NCI-H1092 (cell line): Measurements from ENCODE around the gene BANP.
"Not testable (repeated sequence)": the region's sequence is repeated elsewhere in the genome, so short reads cannot be mapped to it uniquely, and the experiment has no call there.

Source experiments
- DNase-seq: peaks from one replicate; lab custom pipeline; 2025; lab: John Stamatoyannopoulos, UW

Gene BANP

DNA sequence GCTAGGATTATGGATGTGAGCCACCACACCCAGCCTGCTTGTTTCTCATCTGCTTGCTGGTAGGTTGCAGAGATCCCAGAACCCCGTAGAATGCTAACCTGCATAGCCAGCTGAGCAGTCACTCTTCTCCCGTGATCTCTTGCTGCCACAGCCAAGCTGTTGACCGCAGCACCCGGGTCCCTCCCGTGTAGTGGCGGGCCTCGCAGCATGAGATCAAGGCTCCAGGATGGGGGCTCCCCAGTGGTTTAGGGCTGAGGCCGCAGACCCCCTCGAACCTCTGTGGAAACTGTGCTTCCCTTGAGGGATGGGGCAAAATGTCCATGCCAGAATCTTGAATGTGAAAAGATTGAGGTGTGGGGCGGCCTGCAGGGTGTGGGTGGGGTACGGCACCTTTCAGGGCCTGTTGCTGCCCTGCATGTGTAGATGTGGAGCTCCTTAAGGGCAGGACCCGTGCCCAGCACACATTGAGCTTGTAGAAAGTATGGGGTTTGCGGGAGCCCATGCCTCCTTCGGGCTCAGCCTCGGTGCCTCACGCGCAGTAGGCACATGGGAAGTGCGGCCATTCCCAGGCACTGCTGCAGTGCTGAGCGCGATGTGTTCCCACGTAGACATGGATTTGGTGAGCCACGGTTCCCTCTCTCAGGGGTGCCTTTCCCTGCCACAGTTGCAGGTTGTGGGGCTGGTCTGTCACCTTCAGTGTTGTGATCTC lies 99.9 kb downstream of the BANP start:
- no peak for DNase-seq

DNA sequence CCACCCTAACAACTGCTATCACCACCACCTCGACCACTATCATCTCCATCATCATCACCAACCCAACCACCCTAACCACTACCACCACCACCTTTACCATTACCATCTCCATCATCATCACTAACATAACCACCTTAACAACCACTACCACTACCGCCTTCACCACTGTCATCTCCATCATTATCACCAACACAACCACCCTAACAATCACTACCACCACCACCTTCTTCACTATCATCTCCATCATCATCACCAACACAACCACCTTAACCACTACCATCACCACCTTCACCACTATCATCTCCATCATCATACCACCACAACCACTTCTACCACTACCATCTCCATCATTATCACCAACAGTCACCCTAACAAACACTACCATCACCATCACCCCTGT lies 101.4 kb downstream of the BANP start:
- no peak for DNase-seq

DNA sequence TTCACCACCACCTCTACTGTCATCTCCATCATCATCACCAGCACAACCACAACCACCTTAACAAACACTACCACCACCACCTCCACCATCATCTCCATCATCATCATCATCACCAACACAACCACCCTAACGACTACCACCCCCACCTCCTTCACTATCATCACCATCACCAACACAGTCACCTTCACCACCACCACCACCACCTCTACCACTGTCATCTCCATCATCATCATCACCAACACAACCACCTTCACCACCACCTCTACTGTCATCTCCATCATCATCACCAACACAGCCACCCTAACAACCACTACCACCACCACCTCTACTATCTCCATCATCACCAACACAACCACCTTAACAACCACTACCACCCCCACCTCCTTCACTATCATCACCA lies 102.2 kb downstream of the BANP start:
- not testable (repeated sequence) for DNase-seq

DNA sequence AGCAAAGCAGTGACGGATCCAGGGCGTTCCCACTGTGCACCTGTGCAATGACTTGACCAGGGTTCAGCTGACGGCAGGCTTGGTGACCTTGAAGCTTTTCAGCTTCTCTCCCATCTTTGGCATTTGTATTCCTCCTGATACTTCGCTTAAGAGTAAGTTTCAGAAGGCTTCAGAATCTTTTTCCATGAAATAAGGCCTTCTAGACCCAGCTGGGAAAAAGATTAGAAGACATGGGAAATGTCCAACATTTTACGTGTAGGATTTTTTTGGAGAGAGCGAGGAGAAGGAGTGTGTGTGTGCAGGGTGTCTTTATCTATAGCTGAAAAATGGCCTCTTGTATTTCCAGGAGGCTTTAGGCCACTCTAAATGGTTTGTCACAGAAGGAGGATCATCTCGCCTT lies 104.1 kb downstream of the BANP start:
- DNase-seq, result no peak

DNA sequence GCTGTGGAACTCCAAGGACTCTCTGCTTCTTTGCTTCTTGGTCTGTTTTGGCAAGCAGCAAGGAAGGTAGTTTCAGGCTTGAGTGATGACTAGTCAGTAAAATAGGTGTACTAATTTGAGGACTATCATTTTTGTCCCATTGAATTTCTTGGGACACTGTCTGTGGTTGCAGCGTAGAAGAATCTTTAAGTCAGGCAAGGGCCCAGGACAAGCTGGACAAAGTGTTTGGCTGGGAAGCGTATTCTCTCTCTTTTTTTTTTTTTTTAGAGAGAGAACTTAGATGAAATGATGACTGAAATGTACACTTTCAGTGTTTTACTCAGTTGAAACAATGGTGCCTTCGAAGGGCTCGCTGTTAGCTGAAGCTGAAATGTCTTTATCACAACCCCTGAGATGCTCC lies 105.0 kb downstream of the BANP start:
- DNase-seq, result no peak

DNA sequence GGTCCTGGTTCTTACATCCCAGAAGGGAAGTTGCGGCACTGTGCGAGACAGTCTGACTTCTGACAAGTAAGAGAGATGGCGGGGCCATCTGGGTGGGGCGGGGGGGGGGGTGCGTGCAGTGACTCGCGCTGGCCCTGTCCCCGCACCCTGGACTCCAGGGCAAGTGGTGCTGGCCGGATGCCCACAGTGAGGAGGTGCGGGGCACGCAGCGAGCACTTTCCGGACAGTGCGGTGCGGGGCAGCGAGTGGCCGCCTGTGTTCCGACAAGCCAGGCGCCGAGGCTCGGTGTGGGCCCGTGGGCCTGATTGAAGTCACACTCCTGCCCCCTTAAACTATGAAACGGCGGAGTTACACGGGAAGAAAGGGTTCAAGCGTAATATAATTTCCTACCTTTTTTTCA lies 106.4 kb downstream of the BANP start:
- DNase-seq, result no peak

DNA sequence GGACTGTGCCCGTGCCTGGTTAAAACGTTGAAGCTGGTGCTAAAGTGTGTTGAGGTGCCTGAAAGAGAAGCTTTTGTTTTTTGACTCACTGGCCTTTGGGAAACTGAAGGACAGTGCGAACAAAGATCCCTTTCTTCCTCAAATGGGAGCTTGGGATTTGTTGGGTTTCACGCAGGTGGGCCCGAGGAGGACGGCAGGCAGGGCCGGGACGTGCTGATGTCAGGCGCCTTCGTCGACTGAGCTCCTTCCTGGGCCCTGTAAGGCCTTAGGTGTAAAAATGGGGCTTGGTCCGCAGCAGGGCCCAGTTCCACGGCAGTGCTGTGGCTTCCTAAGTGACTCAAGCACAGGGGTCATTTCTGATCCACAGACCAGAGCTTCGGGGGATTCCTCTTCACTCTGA lies 106.9 kb downstream of the BANP start:
- no peak for DNase-seq

DNA sequence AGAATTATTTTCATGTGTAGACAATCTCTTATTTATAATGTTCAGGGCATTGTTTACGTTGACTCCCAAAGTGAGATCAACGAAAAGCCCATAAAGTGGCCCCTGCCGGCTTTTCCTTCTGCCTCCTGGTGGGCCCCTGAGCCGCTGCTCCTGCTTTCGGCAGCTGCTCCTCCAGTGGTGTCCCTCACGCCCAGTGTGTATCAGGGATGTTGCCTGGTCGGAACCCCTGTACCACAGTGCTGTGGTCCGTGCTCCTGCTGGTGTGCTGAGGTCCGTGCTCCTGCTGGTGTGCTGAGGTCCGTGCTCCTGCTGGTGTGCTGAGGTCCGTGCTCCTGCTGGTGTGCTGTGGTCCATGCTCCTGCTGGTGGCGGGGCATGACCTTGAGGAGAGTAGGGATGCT lies 107.6 kb downstream of the BANP start:
- DNase-seq, result no peak

DNA sequence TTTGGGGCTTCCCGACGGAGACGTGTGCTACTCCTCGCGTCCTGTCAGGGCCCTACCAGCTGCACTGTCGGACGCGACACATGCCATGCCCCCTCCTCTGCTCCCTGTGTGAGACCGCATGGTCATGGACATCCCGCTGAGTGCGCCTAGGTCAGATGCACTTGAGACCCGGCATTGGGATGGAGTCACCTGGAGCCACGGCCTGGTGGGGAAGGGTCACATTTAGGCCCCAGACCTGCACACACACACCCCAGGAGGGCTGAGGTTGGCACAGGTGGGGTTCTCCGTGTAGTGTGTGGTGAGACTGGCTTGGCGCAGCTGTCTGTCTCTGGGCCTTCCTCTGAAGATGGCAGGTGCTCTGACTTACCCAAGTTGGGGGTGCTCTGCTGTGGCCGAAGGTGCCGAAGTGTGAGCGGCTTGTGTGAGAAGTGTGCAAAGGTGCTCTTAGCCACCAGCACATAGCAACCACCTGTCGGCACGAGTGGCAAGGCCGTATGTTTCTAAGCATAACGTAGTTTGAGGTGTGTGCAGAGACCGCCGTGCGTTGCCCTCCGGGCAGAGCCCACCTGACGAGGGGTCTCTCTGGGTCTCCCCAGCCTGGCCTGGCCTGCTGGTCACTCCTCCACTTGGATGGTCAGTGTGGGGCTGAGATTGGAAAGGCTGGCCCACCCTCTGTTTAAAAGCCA lies 108.6 kb downstream of the BANP start:
- DNase-seq, result no peak

DNA sequence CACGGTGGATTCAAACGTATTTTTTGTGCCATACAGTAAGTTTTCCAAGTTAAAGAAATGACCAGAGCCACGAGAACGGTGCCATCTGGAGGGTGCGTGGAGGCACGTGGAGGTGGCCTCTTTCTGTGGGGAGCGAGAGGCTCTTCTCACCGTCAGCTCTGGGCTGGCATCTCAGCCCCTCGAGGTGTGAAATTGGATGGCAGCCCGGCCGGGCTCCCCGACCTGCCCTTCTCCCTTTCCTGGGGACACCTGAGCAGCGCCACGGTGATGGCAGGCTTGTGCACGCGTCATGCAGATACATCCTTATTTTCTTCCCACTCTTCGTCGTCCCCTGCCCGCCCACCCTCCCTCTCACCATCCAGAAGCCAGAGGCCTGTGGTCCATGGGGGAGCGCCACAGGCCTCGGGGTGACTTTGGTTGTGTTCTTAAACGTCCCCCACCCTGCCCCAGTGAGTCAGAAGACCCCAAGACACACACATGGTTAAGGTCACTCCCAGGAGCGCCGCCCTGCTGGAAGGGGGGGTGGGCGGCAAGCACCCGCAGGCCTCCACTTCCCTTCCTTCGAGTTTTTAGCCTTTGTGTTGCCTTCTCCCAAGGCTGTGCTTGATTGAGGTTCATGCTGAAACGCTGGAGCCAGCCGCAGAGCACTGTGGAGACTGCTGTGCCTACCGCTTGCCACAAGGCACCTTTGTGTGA lies 109.4 kb downstream of the BANP start:
- DNase-seq, result no peak

DNA sequence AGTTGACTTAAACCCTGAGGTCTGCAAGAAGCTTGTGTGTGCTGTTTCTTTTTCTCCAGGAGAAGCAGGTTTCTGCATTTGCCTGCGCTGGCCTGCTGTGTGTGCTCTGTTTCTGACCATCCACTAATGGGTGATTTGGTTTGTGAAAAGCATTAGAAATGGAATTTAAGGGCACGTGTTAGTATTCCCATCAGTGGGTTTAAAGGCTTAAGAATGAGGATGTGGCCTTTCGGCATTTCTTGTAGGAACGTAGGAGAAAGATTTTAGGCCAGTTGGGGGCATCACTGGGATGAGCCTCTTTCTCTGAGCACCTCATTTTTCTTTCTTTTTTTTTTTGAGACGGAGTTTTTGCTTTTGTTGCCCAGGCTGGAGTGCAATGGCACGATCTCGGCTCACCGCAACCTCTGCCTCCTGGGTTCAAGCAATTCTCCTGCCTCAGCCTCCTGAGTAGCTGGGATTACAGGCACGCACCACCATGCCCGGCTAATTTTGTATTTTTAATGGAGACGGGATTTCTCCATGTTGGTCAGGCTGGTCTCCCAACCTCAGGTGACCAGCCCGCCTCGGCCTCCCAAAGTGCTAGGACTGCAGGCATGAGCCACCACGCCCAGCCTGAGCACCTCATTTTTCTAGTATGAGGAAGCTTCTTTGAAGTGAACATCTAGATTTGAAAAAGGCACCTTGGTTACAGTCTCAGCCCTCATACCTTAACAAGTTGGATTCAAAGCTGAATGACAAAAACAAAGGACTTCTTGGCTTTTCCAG lies 110.3 kb downstream of the BANP start:
- no peak for DNase-seq

DNA sequence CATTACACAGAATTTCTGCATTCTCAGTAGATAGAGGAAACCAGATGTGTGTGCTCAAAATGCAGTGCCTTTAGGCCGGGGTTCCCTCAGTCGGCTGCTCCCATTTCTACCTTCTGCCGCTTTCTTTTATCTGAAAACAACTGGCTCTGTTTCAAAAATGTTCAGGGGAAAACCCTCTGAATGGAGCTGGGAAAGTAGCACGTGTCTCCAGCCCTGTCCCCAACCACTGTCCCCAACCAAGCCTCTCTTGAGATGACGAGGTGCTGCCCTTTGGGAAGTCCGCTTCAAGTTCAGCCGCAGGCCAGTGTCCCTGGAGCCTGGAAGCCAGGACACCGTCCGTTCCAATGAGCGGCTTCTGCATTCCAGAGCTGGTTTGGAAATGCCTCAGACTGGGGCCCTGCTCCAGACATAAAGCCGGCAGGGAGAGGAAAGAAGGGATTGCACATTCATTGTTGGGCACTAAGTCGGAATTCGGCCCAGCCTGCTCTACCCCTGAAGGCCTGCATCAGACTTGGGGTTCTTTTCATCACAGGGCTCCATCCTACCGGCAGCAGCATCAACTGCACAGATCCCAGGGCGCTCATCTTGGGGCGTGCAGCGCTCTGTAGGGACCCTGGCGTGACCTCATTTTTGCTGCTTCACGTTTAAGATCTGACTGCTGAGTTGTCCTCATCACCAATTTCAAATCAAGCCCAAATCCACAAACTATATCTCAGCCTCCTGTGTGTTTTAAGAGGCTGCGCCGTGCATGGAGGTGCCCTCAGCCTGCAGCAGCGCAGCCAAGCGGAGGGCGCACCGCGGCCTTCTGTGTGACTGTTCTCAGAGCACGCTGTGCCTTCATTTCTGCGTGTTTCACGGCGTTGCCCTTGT lies 111.3 kb downstream of the BANP start:
- DNase-seq, result no peak

DNA sequence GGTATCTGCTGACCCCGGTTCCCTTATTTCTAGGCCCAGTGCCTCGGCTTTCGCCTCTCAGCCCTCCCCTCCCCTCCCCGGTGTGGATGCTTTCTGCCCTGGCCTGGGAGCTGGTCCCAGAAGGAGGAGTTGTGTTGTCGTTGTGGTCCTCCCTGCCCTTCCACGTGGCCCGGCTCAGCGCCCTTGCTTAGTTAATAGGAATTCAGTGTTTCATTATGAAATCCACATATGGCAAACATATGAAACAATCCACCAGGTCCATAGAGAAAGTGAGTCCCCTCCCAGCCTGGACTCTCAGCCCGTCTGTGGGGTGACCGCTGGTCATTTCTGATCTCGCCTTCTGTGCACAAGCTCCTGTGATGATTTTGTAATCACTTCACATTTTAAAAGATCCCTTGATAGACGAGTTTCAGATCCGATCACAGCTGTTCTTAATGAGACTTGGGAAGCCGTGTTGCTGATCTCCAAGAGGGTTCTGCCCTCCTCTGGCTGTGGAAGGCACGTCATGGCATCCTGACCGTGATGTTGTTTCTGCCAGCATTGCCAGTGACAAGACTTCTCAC lies 112.1 kb downstream of the BANP start:
- DNase-seq, result no peak

DNA sequence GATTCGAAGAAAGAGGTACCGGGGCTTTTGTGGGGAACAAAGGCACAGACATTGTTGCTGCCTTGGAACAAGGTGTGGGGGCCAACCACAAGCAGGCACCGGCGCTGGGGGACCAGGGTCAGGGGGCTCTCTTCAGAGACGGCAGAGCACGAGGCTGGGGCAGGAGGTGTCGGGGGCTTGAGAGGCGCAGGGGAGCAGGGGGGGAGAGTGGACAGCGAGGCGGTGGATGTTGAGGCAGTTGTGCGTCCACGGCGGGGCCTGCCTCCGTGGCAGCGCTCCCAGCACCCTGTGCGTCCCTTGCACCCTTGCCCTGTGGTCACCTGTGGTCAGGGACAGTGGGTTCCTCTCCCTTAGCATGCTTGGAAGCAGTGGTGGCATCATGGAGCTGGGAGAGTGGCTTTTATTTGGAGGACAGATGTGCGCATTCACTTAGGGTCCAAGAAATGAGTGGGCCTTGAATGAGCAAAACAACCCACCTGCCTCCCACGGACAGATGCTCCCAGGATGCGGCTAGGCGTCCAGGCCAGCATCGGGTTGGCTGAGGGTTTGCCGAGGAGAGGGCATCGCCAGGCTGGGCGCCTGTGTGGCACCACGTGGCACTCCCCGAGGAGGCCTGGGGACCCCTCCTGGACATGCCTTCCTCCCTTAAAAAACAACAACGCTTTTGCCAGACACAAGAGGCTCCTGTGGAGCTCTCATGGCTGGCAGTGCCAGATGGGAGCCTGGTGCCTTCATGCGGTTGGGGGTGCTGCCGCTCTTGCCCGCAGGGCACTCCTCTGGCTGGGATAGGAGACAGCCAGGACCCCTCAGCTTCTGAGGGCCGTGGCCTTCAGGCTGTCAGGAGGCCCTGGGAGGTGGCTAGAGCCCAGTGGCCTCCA lies 113.0 kb downstream of the BANP start:
- DNase-seq, result no peak

DNA sequence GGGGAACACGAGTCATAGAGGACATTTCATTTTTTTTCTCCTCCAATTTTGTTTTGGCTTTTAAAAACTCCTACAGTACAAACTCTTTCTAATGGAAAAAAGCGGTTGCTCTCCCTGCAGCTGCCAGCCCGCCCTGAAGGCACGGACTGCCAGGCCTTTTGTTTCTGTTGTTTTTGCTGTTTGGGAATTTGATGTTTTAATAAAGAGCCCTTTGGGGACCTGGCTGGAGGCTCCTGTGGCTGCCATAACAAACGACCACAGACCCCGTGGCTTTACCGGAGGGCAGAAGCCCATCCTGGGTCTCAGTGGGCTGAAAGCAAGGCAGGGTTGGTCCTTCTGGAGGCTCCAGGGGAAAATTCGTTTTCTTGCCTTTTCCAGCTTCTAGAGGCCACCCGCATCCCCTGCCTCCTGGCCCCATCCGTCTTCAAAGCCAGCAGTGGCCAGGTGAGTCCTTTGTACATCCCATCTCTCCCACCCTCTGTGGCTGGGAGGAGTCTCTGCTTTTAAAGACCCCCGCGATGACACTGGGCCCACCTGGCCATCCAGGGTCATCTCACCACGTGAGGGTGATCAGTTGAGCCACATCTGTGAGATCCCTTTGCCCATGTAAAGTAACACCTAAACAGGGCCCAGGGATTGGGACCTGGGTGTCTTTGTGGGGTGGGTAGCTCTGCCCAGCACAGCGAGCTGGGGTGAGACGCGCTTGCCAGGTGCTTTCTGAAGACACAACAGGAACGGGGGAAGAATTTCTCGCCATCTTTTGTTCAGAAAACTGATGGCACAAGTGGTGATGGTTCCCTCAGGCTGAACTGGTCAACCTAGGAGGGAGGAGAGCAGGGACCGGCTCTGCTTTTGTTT lies 113.9 kb downstream of the BANP start:
- no peak for DNase-seq

DNA sequence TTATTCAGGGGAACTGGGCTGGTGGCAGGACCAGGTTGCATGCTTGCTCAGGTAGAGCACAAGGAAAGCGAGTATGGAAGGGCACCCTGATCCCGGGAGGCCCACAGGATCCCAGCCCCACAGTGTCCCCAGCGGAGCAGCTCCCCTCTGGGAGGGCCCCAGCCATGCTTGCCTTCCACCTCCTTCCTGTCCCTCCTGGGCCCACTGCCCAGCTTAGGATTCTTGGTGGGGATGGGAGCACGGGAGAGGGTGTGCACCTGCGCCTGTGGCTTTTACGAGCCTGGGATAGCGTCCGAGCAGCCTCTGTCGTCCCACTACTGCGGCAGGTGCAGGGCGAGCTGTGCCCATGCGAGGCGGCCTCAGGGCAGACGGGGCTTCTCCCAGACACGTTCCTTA lies 114.5 kb downstream of the BANP start:
- no peak for DNase-seq

DNA sequence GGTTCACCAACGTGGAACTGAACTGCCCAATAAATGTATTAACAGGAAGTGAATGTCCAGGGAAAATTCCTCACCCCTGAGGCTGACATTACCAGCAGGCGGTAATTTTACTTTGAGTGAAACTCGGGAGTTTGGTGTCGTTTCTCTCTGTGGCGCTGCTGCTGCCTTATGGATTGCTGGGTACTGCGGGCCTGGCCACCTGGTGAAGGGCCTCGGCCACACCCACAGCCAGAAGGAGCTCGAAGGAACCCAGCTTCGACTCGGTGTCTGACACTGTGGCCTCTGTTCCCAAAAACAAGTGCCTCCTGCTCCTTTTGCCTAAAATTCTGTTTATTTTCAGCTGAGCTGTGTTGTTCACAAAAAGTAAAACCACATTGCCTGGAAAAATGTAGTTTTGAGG lies 115.0 kb downstream of the BANP start:
- DNase-seq, result no peak

DNA sequence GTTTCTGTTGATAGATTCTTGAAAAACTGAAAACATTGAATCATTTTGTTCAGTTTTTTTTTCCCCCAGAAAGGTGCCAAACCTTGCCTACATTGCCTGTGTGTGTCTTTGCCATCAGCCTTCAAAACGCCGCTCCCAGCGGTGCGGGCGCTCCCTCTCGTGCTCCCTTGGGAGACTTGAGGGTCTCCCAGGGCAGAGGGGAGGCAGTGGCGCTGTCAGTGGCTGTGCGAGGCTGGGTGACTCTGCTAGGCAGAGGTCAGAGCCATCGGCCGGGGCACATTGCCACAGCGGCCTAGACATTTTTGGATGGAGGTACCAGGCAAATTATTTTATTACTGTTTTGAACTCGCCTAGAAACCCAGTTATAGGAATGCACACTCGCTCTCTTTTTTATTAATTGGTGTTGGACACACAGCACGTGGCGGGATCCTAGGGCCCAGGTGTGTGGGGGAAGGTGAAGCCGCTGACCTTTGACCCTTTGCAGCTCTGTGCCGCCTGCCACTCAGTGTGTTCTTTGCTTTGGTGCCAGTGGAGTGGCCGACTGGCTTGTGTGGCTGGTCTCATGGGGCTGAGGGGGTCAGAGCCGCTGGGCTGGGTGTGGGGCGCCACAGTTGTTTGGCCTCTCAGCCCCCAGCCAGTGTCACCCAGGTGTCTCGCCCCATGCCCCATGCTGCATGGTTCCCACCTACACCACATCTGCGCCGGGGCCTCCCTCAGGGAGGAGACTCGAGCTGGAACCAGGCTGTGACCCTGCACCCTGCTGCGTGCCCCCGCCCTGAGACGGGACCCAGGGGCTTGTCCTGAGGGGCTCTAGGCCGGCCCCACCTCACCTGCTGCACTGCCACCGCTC lies 115.7 kb downstream of the BANP start:
- DNase-seq, result no peak
